Measurements from ENCODE around the gene SECISBP2.
"Not testable (repeated sequence)": the region's sequence is repeated elsewhere in the genome, so short reads cannot be mapped to it uniquely, and the experiment has no call there.

The SECISBP2 gene

DNA sequence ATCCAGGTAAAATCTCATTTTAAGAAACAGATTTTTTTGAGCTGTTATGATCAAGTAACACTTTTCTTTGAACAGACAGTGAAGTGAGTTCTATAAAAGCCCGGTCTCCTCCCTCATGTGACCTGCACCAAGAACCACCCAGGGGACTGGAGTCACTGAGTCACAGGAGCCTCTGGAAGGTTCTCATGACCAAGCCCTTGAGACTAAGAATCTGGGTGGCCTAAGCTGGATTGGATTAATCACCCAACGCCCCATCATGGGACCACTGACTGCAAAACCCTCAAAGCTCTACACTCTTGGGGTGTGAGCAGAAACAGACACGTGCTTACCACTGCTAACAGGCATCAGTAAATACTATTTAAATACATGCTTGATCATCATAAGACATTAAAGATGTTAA is 48.4 kb downstream of the SECISBP2 start:
- DNase-seq: no peak

DNA sequence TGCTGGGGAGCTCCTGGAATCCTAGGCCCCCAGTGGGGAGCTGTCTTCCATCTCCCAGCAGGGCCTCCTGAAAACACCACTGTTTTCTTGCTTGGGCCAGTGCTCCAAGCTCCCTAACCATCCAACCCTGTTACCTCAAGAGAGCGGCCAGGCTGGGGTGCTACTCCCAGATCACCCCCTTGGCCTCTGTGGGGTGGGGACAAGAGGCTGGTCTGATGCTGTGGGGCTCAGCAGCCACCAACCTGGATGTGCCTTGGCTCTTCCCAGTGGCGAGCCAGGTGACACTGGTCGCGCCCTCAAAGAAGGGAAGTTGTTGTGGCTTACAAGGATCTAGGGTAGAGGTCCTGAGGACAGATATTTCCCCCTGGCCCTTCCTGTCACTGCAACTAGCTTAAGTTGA is 49.0 kb downstream of the SECISBP2 start:
- DNase-seq: no peak

DNA sequence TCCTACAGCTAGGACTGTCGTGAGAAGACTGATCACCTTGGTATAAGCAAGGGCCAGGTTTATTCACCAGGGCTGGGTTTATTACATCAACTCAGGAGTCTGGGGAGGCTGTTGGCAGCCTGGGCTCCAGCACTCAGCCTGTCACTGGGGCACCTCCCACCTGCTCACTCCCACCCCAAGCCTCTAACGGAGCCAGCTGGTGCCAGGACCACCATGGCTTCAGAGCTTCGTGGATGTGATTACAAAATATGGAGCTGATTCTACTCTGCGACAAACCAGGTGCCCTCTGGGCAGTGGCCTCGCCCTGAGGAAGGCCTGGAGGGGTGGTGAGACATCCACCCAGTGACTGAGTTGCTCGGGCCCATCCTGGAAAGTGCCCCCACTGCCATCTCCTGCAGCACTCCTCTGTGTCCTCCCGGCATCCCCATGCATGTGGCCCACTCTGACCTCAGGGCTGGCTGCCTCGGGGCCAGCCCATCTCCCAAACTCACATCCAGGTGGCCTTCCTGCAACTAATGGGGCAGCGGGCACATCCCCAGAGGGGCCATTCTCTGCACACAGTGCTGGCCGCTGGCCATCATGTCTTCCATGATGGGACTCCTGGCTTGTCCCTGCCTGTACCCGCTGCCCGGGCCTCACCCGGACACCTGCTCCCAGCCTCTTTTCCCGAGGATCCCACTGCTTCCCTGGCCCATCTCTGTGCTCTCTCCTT is 49.6 kb downstream of the SECISBP2 start:
- DNase-seq: no peak

DNA sequence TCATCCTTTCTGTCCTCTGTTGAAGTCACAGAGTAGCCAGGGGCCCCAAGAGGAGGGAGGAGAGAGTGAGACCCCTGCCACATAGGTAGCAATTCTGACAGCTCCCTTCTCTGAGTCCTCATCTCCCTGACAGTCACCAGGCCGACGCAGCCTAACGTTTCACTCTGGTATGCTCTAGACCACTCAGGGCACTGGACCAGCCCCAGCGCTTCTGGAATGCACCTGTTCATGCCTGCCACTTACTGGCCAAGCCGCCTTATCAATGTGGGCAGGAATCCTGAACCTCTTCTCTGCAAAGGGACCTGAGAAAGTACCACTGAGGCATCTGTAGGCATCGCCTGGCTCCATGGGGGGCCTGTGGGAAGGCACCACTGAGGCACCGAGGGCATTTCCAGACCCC is 50.2 kb downstream of the SECISBP2 start:
- no peak for DNase-seq

DNA sequence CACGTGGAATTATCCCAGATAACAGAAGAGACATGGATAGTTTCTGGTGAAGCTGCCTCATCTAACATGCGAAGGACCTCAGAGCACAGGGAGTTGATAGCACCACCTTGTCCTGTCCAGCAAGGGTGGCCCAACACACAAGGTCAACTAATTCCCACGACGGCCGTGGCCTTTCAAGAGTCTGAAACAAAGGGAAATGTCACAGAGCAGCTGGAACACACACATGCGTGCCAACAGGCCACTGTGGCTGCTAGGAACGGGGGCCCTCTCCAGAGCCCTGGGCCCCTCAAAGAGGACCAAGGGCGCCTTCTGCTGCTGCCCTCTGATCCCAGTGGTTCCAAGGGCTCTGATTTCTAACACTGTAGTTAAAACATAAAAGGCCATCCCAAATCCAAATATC is 50.7 kb downstream of the SECISBP2 start:
- DNase-seq: no peak

DNA sequence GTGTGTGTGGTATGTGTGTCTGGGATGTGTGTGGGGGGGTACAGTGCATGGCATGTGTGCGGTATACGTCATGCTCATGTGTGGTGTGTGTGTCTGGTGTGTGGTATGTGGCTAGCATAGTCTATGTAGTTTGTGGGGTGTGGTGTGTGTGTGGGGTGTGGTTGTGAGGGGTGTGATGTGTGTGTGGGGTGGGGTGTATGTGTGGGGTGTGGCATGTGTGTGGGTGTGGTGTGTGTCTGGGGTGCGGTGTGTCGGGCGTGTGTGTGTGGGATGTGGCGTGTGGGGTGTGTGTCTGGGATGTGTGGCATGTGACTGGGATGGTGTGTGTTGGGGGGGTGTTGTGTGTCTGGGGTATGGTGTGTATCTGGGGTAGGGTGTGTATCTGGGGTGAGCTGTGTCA is 52.3 kb downstream of the SECISBP2 start:
- no peak for DNase-seq

DNA sequence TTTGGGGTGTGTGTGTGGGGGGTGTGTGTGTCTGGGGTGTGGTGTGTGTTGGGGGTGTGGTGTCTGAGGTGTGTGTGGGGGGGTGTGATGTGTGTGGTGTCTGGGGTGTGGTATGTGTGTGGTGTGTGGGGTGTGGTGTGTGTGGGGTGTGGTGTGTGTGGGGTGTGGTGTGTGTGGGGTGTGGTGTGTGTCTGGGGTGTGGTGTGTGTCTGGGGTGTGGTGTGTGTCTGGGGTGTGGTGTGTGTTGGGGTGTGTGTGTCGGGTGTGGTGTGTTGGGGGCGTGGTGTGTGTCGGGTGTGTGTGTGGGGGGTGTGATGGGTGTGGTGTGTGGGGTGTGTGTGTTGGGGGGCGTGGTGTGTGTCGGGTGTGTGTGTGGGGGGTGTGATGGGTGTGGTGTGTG is 53.5 kb downstream of the SECISBP2 start:
- not testable (repeated sequence) for DNase-seq

DNA sequence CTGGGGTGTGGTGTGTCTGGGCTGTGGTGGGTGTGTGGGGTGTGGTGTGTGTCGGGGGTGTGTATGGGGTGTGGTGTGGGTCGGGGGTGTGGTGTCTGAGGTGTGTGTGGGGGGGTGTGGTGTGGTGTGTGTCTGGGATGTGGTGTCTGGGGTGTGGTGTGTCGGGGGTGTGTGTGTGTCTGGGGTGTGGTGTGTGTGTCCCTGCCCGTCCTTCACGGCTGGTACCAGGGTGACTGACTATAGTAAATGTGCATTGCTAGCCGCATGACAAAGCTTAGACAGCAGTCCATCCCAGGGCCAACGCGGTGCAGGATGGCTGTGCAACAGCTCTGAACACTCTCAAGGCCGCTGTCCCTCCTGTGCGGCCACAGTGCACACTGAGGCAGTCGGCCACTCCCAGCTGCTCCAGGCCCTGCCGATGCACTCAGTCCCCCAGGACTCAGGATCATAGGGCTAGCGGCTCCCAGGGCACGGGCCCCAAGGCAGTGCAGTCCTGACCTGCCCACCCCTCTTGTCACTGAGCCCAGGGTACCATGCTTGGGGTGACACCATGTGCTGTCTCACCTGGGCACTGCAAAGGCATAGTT is 54.0 kb downstream of the SECISBP2 start:
- DNase-seq: no peak

DNA sequence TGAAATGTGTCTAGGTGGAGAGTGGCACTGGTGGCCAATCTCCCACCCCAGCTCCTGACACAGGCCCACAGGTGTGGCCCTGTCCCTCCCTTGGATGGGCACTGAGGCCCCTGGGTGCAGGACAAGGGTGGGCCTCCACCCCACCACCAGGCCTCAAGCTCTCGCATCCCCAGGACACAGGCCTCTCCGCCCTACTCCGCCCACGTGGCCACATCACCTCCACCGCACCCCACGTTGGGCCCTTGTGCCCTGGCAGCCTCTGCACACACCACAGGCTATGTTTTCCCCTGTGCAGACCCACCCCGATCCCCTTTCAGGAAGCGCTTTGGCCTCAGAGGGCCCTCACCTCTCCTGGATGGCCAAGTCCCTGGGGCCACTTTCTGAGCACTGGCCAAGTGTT is 54.7 kb downstream of the SECISBP2 start:
- DNase-seq: no peak

DNA sequence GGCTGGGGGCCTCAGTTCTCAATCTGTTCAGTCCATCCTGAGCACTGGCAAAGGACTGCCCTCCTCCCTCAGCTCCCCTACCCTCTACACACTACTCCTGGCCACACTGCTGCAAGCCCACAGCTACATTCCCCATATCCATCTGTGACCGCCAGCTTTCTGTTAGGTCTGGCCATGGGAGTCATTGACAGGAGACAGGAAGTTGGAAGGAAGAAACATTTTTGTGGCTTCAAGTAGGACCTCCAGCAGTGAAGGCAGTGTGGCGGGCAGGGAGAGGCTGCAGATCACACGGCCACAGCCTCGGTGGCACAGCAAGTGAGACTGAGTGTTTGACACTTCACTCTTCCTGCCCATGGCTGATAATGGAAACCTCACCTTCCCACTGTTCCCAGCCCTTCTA is 55.9 kb downstream of the SECISBP2 start:
- DNase-seq: no peak

DNA sequence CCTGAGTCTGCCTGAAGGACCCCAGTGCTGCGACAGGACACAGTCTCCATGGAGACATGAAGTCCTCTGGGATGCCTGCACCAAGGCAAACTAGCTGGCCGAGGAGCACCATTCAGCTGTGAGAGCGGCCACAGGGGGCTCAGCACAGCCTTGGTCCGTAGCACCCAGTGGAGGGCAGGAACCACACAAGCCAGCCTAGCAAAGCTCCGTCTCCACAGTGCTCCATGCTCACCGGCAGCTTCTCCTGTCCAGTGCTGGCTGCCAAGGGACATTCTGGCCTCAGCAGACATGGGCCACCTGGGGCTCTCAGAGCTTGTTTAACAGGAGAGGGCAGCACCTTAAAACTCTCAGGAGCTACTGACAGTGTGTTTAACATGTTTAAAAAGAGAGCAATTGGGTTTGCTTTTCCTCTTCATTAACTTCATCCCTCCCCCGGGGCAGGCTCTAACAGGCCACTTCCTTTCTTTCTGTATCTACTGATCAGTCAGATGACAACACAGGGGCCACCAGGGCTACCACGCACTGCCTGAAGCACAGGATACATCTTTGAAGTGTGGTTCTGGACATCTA is 57.0 kb downstream of the SECISBP2 start:
- DNase-seq: no peak

DNA sequence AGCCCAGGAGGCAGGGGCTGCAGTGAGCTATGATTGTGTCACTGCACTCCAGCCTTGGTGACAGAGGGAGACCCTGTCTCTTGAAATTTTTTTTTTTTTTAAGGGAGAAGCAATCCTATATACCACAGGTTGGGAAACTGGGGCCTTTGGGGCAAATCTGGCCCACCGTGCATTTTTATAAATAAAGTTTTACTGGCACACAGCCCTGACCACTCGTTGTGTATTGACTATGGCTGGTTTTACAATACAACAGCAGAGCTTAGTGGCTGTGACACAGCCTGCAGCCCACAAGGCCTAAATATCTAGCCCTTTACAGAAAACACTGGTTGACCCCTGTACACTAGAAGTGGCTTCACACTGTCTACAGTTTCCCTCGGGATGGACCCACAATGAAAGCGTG is 58.0 kb downstream of the SECISBP2 start:
- no peak for DNase-seq

DNA sequence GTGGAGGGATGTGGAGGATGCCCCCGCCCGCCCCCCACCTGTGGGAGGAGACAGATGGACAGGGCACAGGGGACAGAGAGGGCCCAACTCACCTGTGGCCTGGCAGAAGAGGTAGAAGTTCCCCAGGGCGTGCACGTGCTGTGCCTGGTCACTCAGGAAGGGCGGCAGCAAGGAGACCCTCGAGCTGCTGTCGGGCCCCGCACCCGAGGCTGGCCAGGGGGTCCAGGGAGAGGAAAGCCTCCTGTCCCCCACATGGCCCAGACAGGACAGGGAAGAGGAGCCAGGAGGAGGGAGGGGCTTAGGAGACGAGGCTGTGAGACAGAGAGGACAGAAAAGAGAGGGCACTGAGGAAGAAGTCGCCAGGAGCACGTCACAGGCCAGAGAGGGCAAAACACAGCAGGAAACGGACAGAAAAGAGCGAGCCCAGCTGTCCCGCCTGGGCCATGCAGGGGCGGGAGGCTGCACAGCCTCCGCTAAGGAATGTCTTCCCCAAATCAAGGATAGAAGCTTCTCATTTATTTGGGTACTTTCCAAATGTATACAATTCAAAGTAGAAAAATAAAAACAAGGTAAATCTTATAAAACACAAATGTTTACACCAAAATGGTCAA is 58.5 kb downstream of the SECISBP2 start:
- no peak for DNase-seq

DNA sequence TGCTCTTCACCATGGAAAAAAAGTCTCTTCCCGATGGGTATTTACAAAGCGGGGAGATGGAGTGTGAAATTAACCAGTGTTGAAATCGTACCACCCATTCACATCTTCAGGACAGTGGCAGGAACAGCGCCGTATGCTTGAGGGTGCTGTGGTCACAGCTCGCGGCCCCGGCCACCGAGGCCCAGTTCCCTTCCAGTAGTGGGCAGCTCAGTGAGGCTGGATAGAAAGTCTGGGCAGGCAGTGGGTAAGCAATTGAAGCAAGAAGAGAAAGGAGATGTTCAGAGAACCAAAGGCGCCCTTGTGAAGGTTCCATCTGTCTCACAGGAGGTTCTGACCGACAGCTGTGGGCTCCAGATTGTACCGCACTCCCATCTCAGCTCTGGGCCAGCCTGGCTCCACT is 59.1 kb downstream of the SECISBP2 start:
- no peak for DNase-seq

DNA sequence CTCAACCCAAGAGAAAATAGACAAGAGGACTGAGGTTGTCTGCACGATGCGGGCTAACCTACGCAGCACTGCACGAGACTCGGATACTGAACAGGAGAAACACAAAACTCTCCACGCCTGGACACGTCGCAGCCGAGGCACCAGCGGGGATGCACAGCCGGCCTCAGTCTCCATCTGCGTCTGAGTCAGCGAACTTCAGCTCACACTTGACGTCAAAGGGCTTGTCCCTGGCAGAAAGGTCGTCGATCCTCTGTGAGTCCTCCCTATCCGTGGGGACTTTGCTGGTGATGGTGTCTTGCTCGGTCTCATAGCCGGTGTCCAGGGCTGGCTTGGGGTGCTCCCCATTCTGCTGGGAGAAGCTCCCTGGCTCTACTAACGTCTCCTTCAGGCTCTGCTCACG is 60.2 kb downstream of the SECISBP2 start:
- DNase-seq: no peak

DNA sequence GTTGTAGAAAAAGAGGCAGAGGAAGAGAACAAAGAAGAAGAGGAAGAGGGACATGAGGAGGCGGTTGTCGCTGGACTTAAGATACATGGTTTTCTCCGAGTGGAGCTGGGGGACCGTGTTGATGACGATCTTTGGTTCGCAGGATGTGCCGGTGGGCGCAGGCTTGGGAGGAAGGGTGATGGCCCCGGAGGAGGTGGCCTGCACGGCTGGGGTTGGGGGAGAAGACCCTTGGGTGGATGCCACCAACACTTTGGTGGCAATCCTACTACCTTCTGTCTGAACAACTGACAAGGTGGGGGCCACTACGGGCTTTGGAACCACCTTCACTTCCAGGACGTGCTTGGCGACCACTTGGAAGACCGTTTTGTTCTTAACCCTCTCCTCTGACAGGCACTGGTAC is 60.7 kb downstream of the SECISBP2 start:
- DNase-seq: no peak

DNA sequence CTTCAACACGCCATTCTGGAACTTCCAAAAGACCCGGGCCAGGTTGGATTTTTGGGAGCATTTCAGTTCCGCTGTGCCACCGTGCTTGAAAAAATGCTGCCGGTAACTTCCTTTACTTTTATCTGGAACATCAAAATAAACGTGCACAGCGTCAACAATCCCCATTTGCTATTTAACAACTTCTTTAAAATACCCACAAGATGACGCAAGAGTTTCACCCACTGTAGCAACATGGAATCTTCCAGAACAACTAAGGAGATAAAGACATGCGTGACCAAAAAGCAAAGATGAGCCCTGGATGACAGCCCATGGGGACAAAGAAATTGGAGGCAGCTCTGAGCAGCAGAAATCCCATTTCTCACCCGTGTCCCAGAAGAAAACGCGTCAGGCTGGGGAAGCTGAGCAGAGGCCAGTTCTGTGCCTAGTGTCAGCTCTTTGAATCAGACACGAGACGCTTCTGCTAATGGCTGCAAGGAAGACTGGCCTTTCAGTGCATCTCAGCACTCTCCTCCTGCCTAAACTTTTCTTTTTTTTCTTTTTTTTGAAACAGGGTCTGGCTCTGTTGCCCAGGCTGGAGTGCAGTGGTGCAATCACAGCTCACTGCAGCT is 61.3 kb downstream of the SECISBP2 start:
- DNase-seq: no peak

DNA sequence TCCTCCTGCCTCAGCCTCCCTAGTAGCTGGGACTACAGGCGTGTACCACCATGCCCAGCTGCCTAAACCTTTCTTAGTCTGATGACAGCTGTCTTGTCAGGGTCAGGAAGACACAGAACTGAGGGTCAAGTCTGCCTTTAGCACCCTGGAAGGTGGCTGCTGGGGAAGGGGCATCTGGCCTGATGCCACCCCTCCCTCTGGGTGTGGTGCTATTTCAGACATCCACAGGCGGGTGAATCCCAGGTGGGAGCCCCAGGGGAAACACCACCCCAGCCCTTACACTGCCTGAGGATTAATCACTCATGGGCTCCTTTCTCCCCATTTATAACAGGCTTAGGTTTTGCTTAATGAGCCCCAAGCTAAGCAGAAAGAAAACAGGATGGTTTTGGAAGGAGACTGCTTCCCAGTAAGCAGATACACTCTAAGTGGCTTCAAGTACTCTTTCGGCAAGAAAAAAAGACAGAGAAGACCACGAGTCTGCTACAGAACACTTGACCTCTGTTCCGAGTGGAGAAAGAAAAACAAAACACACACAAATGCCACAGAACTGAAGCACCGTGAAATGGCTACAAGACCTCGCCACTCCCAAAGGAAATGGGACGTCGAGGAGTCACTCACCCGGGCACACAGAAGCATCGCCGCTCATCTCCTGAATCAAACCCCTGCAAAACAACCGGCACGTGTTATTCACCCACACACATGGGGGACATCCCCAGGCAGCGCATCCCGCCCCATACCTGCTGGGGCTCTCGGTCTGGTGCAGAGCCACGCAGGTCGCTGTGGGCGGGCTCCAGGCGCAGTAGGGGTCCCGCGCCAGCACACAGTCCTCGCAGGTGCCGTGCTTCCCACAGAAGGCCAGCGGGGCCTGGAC is 62.4 kb downstream of the SECISBP2 start:
- peak; percentile 12 for DNase-seq

DNA sequence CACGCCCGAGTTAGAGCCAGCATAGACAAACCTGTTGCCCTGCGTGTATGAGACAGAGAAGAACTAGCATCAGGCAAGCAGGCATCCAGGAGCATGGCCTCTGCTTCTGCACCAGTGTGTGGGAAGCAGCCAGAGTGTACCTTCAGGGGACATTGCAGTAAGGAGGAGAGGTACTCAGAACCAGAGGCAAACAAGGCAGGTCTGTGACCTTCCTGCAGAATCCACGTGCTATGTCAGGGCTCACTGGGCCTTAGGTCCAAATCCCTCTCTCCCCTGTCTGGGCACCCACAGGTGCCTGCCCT is 63.0 kb downstream of the SECISBP2 start:
- DNase-seq: no peak

DNA sequence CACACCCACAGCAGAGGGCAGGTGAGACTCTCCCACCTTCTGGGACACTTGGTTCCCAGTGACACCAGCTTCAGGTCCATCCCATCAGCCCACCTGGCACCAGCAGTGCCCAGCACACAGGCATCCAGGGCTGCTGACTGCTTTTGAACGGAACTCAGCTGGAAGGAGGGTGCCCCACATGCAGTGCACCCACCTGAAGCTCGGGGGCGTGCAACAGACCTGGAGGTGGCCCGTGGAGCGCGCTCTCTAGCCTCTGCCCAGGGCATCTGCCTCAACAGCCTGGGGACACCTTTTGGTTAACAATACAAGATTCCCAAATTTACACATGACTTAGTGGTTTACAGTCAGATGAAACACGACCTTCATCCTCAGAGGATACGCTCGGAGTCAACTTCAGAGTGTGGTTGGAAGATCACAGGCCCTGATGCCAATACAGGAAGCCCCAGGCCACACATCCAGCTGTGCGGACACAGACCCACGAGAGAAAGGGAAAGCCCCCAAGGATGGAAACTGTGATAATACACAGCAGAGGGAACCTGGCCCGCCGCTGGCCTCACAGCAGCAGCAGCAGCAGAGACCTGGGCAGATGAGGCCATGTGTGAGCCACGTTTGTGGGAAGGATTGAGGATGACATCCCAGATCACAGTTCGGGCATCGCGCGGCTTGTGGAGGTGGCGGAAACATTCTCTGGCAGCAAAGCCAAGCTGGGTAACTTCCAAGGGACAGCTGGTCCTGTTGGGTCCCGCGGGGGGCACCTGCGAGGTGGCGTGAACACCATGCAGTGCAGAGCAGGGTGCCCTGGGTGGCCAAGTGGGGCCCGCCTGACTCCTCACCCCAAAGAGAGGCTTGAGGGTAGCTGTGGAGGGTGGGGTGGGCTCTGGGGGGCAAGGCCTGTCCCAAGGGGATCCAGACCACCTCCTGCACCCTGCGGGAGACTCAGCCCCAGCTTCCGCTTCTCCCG is 64.0 kb downstream of the SECISBP2 start:
- DNase-seq: no peak

DNA sequence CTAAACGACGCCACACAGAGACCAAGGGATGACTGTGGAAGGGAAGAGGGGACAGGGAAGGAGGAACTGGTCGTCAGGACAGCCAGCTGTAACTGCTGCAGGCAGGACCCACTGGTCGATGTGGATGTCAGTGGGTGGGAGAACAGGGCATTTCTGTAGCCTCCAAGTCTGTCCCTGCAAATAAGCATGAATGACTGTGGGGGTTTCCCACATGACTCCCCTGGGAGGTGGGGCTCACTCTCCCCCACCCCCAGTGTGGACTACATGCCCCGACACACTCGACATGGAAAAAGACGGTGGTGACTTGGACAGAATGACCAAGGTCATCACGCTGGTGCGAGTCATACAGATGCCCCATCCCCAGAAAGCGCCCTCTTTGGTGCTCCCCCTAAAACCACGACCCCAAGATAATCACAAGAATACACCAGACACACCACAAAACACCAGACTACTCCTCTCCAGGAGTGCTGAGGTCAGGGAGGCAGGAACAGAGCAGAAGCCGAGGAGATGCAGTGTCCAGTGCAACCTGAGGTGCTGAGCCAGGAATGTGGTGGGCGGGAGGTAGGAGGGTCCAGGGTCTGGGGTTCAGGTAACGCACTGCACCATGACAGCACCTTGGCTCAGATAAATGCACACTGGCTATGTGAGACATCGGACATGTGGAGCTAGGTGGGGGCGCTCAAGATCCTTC is 64.9 kb downstream of the SECISBP2 start:
- no peak for DNase-seq

All from NCI-H2227 treated with DMSO at 0.1 percent for 48 hours (cell line).